H1 (cell line): ENCODE data around the gene WBP1L. TPM values are rescaled to one million over a fixed set of nuclear protein-coding genes. Genes with fewer than 3 reads are reported as not detected.

Experiments
- CTCF ChIA-PET: fragments of 300-600 bp; sonication (Branson Sonifier 250); formaldehyde crosslinking; loops from one replicate; lab custom pipeline; 2021; ENCODE audit not compliant: partially characterized antibody; lab: Charles Lee
- POLR2A ChIA-PET: fragments of 300-600 bp; sonication (Branson Sonifier 250); formaldehyde crosslinking; loops from one replicate; lab custom pipeline; 2021; ENCODE audit warnings: inconsistent platforms; ENCODE audit not compliant: partially characterized antibody; lab: Charles Lee
- DNase-seq, 2 experiments: peaks; one replicate each; pipeline versions ENCODE4 v3.0.0 to v3.0.0-alpha.2; 2010 to 2022; ENCODE audit warnings: low spot score in 2 of 2, low read depth in 1 of 2, mixed read lengths in 1 of 2
- FAIRE-seq: peaks from 2 replicates; lab custom pipeline; 2011; peaks lifted over from hg19 to GRCh38; lab: Jason Lieb, UNC
- H2AFZ ChIP-seq: 2 replicates; pipeline ENCODE4 v1.8.1; 2012; ENCODE audit warnings: low read length, inconsistent platforms
- H2AK5ac ChIP-seq: 2 replicates; pipeline ENCODE4 v1.6.1; 2013; ENCODE audit warnings: low read depth, low read length
- H2BK120ac ChIP-seq: replicated peaks from 2 replicates; pipeline ENCODE3; 2013; ENCODE audit warnings: low read depth, low read length, inconsistent platforms
- H2BK12ac ChIP-seq: 2 replicates; pipeline ENCODE4 v1.6.1; 2013; ENCODE audit warnings: low read depth, low read length
- H2BK15ac ChIP-seq: 2 replicates; pipeline ENCODE4 v1.6.1; 2013; ENCODE audit warnings: low read length
- H2BK20ac ChIP-seq: 2 replicates; pipeline ENCODE4 v1.6.1; 2013; ENCODE audit warnings: low read length
- H2BK5ac ChIP-seq: 2 replicates; pipeline ENCODE4 v1.6.1; 2013; ENCODE audit warnings: low read depth, low read length
- H3K14ac ChIP-seq: 2 replicates; pipeline ENCODE4 v1.6.1; 2013; ENCODE audit warnings: inconsistent platforms; ENCODE audit not compliant: insufficient read length
- H3K18ac ChIP-seq: 2 replicates; pipeline ENCODE4 v1.6.1; 2013; ENCODE audit warnings: low read length; ENCODE audit errors: extremely low read depth
- H3K23ac ChIP-seq: 2 replicates; pipeline ENCODE4 v1.6.1; 2013; ENCODE audit warnings: inconsistent platforms; ENCODE audit not compliant: insufficient read length
- H3K23me2 ChIP-seq: 2 replicates; pipeline ENCODE4 v1.6.1; 2013; ENCODE audit warnings: low read depth, low read length
- H3K27ac ChIP-seq: 2 replicates; pipeline ENCODE4 v1.6.1; 2011; ENCODE audit warnings: low read depth, low read length, inconsistent platforms
- H3K27me3 ChIP-seq, 4 experiments: replicated peaks in 1 of 4; 1 replicate in 1 of 4; 2 replicates in 3 of 4; pipeline versions ENCODE4 v1.6.1 to v1.8.1; 2011 to 2013; ENCODE audit warnings: low read length in 3 of 4, mild to moderate bottlenecking in 3 of 4, inconsistent platforms in 2 of 4, mixed read lengths in 2 of 4, moderate library complexity in 1 of 4; ENCODE audit not compliant: control insufficient read depth in 3 of 4, insufficient read depth in 3 of 4; ENCODE audit errors: extremely low read depth in 1 of 4
- H3K36me3 ChIP-seq, 4 experiments: 2 replicates each; pipeline versions ENCODE4 v1.6.1 to v1.8.1; 2011 to 2013; ENCODE audit warnings: mild to moderate bottlenecking in 4 of 4, low read length in 3 of 4, moderate library complexity in 2 of 4, control low read depth in 1 of 4, inconsistent platforms in 1 of 4; ENCODE audit not compliant: insufficient read depth in 4 of 4, control insufficient read depth in 2 of 4
- H3K4ac ChIP-seq: replicated peaks from 2 replicates; pipeline ENCODE3; 2013; ENCODE audit warnings: low read length, low read depth, mixed read lengths, inconsistent platforms; ENCODE audit not compliant: insufficient read length
- H3K4me1 ChIP-seq, 4 experiments: replicated peaks in 1 of 4; 1 replicate in 1 of 4; 2 replicates in 3 of 4; pipeline versions ENCODE4 v1.6.1 to v1.8.1; 2011 to 2013; ENCODE audit warnings: low read length in 3 of 4, inconsistent platforms in 2 of 4, mixed read lengths in 1 of 4; ENCODE audit not compliant: insufficient read depth in 4 of 4, control insufficient read depth in 3 of 4
- H3K4me2 ChIP-seq, 2 experiments: 2 replicates each; pipeline versions ENCODE4 v1.6.1 to v1.8.1; 2011 to 2013; ENCODE audit warnings: low read depth in 2 of 2, low read length in 2 of 2, control low read depth in 1 of 2, inconsistent platforms in 1 of 2, mild to moderate bottlenecking in 1 of 2; ENCODE audit not compliant: insufficient read depth in 1 of 2
- H3K4me3 ChIP-seq, 4 experiments: fragments of 200-600, 300-600 bp in 1 of 4; sonication (generic), shearing (Covaris generic), sonication (Bioruptor Twin) in 1 of 4; 2 replicates each; pipeline versions ENCODE4 v1.5.1 to v1.8.1; 2011 to 2016; ENCODE audit warnings: low read length in 4 of 4, low read depth in 3 of 4, control low read depth in 2 of 4, inconsistent platforms in 2 of 4, mild to moderate bottlenecking in 2 of 4, mixed read lengths in 1 of 4, moderate library complexity in 1 of 4; ENCODE audit not compliant: insufficient read depth in 2 of 4; ENCODE audit errors: extremely low read depth in 1 of 4
- H3K56ac ChIP-seq: replicated peaks from 2 replicates; pipeline ENCODE3; 2013; ENCODE audit warnings: low read depth, mild to moderate bottlenecking, mixed read lengths, low read length, inconsistent platforms; ENCODE audit not compliant: insufficient read length
- H3K79me1 ChIP-seq: 2 replicates; pipeline ENCODE4 v1.6.1; 2013; ENCODE audit warnings: low read depth, low read length, control low read depth
- H3K79me2 ChIP-seq, 2 experiments: 2 replicates each; pipeline versions ENCODE4 v1.6.1 to v1.8.1; 2012 to 2013; ENCODE audit warnings: low read length in 2 of 2, mild to moderate bottlenecking in 2 of 2, inconsistent platforms in 1 of 2; ENCODE audit not compliant: insufficient read depth in 2 of 2, control insufficient read depth in 1 of 2
- H3K9ac ChIP-seq, 4 experiments: replicated peaks in 1 of 4; 1 replicate in 1 of 4; 2 replicates in 3 of 4; pipeline versions ENCODE4 v1.6.1 to v1.8.1; 2011 to 2013; ENCODE audit warnings: low read depth in 3 of 4, low read length in 3 of 4, control low read depth in 2 of 4, mild to moderate bottlenecking in 2 of 4, moderate library complexity in 2 of 4, inconsistent platforms in 1 of 4; ENCODE audit errors: extremely low read depth in 1 of 4
- H3K9me3 ChIP-seq, 2 experiments: 2 replicates each; pipeline versions ENCODE4 v1.6.1 to v1.8.1; 2012 to 2013; ENCODE audit warnings: mild to moderate bottlenecking in 2 of 2, moderate library complexity in 2 of 2, control low read depth in 1 of 2, inconsistent platforms in 1 of 2, low read depth in 1 of 2, low read length in 1 of 2, mixed read lengths in 1 of 2; ENCODE audit not compliant: insufficient read depth in 2 of 2
- H4K20me1 ChIP-seq, 2 experiments: replicated peaks in 1 of 2; 2 replicates each; pipeline versions ENCODE3 to v1.8.1; 2011 to 2013; ENCODE audit warnings: inconsistent platforms in 2 of 2, low read length in 2 of 2, mild to moderate bottlenecking in 1 of 2; ENCODE audit not compliant: insufficient read depth in 2 of 2, control insufficient read depth in 1 of 2
- H4K5ac ChIP-seq: 2 replicates; pipeline ENCODE4 v1.6.1; 2013; ENCODE audit warnings: low read length, low read depth, mixed read lengths, inconsistent platforms; ENCODE audit not compliant: insufficient read length
- H4K8ac ChIP-seq: 2 replicates; pipeline ENCODE4 v1.8.0; 2013; ENCODE audit warnings: mild to moderate bottlenecking, moderate library complexity, low read length, inconsistent platforms; ENCODE audit not compliant: insufficient read depth; ENCODE audit errors: extremely low read depth
- H4K91ac ChIP-seq: replicated peaks from 2 replicates; pipeline ENCODE3; 2013; ENCODE audit warnings: low read length, mixed read lengths, inconsistent platforms; ENCODE audit not compliant: insufficient read length
- HDAC6 ChIP-seq: IDR thresholded peaks from one replicate; pipeline ENCODE4 v1.7.1; 2012; ENCODE audit warnings: low read depth, mild to moderate bottlenecking, inconsistent platforms, low read length, moderate library complexity
- POLR2AphosphoS5 ChIP-seq: IDR thresholded peaks from 2 replicates; pipeline ENCODE4 v1.6.1; 2011; ENCODE audit warnings: low read depth, low read length
- TAF7 ChIP-seq: optimal IDR thresholded peaks from 2 replicates; pipeline ENCODE3; 2011; ENCODE audit warnings: low read depth, mild to moderate bottlenecking, inconsistent platforms, low read length, moderate library complexity, borderline replicate concordance
- TBP ChIP-seq: IDR thresholded peaks from 2 replicates; pipeline ENCODE4 v1.6.1; 2011; ENCODE audit warnings: low read depth, low read length, improper control_type of control experiment
- WGBS, 2 experiments: shearing (Covaris generic) in 1 of 2; methylation state at CpG; one replicate each; pipeline versions ENCODE4 v1.1.6 to v1.1.7; 2013 to 2015; ENCODE audit warnings: low lambda C conversion rate in 2 of 2, mixed read lengths in 2 of 2, inconsistent platforms in 1 of 2, low coverage in 1 of 2, missing lambda C conversion rate in 1 of 2; ENCODE audit not compliant: insufficient replicate concordance in 2 of 2, insufficient coverage in 1 of 2, insufficient read length in 1 of 2; ENCODE audit errors: extremely low coverage in 1 of 2, missing lambda C conversion rate in 1 of 2; 5-methylcytosine and 5-hydroxymethylcytosine counted together
- polyA plus RNA-seq, 7 experiments: library from polyadenylated mRNA; depleted of rRNA in 3 of 7; stranded (reverse) in 5 of 7; unstranded in 2 of 7; fragments of >200 nt in 5 of 7; fragments of 200-250 nt in 2 of 7; gene quantifications; 1 replicate in 5 of 7; 2 replicates in 1 of 7; 4 replicates in 1 of 7; pipeline versions ENCODE4 v1.2.1 to v1.2.3, GENCODE V29; 2011 to 2013; ENCODE audit warnings: missing spikeins in 2 of 7, mixed read lengths in 2 of 7
- total RNA-seq: library from RNA; stranded (reverse); fragmentation: NEBNext Ultra II Directional; extraction: Animal tissue kit (Norgen Biotek cat#: 25700); gene quantifications from 2 replicates; pipeline ENCODE4 v1.2.1, GENCODE V29; 2021
- TF ChIP-seq, protein P1 (sequence below), 3 experiments: IDR thresholded peaks; 1 replicate in 2 of 3; 2 replicates in 1 of 3; pipeline versions ENCODE4 v1.5.1 to v1.6.1; 2011; ENCODE audit warnings: low read length in 3 of 3, mild to moderate bottlenecking in 3 of 3, inconsistent platforms in 2 of 3, low read depth in 1 of 3, moderate library complexity in 1 of 3; ENCODE audit not compliant: insufficient read depth in 1 of 3; ENCODE audit errors: control extremely low read depth in 1 of 3
- TF ChIP-seq, protein P2 (sequence below): IDR thresholded peaks from 2 replicates; pipeline ENCODE4 v1.6.1; 2011; ENCODE audit warnings: low read depth, mild to moderate bottlenecking, low read length; ENCODE audit not compliant: insufficient read depth
- TF ChIP-seq, protein P3 (sequence below): IDR thresholded peaks from 2 replicates; pipeline ENCODE4 v1.6.1; 2012; ENCODE audit warnings: low read length, inconsistent platforms
- TF ChIP-seq, protein P4 (sequence below): IDR thresholded peaks from 2 replicates; pipeline ENCODE4 v1.6.1; 2012; ENCODE audit warnings: inconsistent platforms

WBP1L gene
- total and polyA plus RNA-seq, 2 of the 8 experiments (the other 6 are each of a cell fraction or from before 2014, with no cell fraction given), result 26.6 to 29.9 TPM

GRCh38 chr10:102753718-102754117 lies 10.0 kb downstream of the WBP1L start:
- Histone ChIP-seq H3K23ac (no peak overlapping the region), H2BK15ac (no peak overlapping the region), H3K14ac (no peak overlapping the region), H4K20me1 (no peaks in the 10 kb centered on the region), H3K27ac (no peak overlapping the region), H3K56ac (no peak overlapping the region), H3K4ac (no peak overlapping the region), H3K36me3 (no peaks in the 10 kb centered on the region), H2BK12ac (no peak overlapping the region), H4K8ac (no peak overlapping the region), H2BK20ac (no peak overlapping the region), H3K18ac (no peak overlapping the region), H2BK5ac (no peak overlapping the region), H4K91ac (no peak overlapping the region), H2BK120ac (no peak overlapping the region), H2AK5ac (no peak overlapping the region), H3K9me3 (no peaks in the 10 kb centered on the region), H3K79me1 (peaks cover 3% of the 10 kb centered on the region; the same call in 1 of the 2 replicates), H3K4me1 (no peaks in the 10 kb centered on the region), H3K79me2 (peaks cover 3 to 5% of the 10 kb centered on the region in 2 experiments; a peak in 2 of 4 replicates), H4K5ac (no peak overlapping the region), H3K27me3 (no peaks in the 10 kb centered on the region), H2AFZ (no peak overlapping the region), H3K4me2 (no peak overlapping the region), H3K4me3 (no peak overlapping the region), H3K23me2 (no peaks in the 10 kb centered on the region), H3K9ac (no peak overlapping the region)
- FAIRE-seq (no peak), DNase-seq (no peak)
- WGBS, 2 experiments, result 92% methylated on average over 1 of the region's 1 CpG; no CpG with 5 or more reads in 1 of the 2 experiments
- POLR2A ChIA-PET, result interaction anchor here (1.4 to 4.1 kb wide), 3 partner anchors 9 to 22 kb away, joined by 5 to 22 read pairs (median 6); partner anchors contain the start of gene WBP1L
- CTCF ChIA-PET, result interaction anchor here (0.8 to 5.2 kb wide), 24 partner anchors 10 to 315 kb away, joined by 3 to 42 read pairs (median 4); partner anchors contain the start of genes CYP17A1 and WBP1L
- TF ChIP-seq HDAC6, result no peak
- no peak for TF ChIP-seq POLR2AphosphoS5
- TF ChIP-seq, protein P1, sequence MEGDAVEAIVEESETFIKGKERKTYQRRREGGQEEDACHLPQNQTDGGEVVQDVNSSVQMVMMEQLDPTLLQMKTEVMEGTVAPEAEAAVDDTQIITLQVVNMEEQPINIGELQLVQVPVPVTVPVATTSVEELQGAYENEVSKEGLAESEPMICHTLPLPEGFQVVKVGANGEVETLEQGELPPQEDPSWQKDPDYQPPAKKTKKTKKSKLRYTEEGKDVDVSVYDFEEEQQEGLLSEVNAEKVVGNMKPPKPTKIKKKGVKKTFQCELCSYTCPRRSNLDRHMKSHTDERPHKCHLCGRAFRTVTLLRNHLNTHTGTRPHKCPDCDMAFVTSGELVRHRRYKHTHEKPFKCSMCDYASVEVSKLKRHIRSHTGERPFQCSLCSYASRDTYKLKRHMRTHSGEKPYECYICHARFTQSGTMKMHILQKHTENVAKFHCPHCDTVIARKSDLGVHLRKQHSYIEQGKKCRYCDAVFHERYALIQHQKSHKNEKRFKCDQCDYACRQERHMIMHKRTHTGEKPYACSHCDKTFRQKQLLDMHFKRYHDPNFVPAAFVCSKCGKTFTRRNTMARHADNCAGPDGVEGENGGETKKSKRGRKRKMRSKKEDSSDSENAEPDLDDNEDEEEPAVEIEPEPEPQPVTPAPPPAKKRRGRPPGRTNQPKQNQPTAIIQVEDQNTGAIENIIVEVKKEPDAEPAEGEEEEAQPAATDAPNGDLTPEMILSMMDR (IDR thresholded peaks at IDR 0.05; ENCODE audit: control extremely low read depth in 1 of 3, insufficient read depth in 1 of 3, low read depth in 1 of 3, low read length in 3 of 3), result no peak
- no peak for TF ChIP-seq TBP
- TF ChIP-seq, protein P2, sequence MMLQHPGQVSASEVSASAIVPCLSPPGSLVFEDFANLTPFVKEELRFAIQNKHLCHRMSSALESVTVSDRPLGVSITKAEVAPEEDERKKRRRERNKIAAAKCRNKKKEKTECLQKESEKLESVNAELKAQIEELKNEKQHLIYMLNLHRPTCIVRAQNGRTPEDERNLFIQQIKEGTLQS, result no peak
- TF ChIP-seq, protein P3, sequence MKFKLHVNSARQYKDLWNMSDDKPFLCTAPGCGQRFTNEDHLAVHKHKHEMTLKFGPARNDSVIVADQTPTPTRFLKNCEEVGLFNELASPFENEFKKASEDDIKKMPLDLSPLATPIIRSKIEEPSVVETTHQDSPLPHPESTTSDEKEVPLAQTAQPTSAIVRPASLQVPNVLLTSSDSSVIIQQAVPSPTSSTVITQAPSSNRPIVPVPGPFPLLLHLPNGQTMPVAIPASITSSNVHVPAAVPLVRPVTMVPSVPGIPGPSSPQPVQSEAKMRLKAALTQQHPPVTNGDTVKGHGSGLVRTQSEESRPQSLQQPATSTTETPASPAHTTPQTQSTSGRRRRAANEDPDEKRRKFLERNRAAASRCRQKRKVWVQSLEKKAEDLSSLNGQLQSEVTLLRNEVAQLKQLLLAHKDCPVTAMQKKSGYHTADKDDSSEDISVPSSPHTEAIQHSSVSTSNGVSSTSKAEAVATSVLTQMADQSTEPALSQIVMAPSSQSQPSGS, result no peak
- no peak for TF ChIP-seq TAF7
- TF ChIP-seq, protein P4, sequence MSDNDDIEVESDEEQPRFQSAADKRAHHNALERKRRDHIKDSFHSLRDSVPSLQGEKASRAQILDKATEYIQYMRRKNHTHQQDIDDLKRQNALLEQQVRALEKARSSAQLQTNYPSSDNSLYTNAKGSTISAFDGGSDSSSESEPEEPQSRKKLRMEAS, result no peak
